Muscle of leg (tissue), 11 donors: ENCODE results near the gene LENG1. TPM values are rescaled to one million over a fixed set of nuclear protein-coding genes. Genes with fewer than 3 reads are reported as not detected.
"Not testable (repeated sequence)": the region's sequence is repeated elsewhere in the genome, so short reads cannot be mapped to it uniquely, and the experiment has no call there.

ENCODE experiments used
- DNase-seq: peaks from one replicate; pipeline ENCODE4 v3.0.0; 2013
- H3K27ac ChIP-seq: one replicate; pipeline ENCODE4 v1.5.1; 2013; ENCODE audit warnings: mild to moderate bottlenecking, low read length, control low read depth
- H3K27me3 ChIP-seq: one replicate; pipeline ENCODE4 v1.6.1; 2013; ENCODE audit warnings: low read length; ENCODE audit not compliant: control insufficient read depth, insufficient read depth
- H3K36me3 ChIP-seq: one replicate; pipeline ENCODE4 v1.6.1; 2013; ENCODE audit warnings: low read length; ENCODE audit not compliant: control insufficient read depth, insufficient read depth
- H3K4me1 ChIP-seq: one replicate; pipeline ENCODE4 v1.6.1; 2013; ENCODE audit warnings: low read length; ENCODE audit not compliant: control insufficient read depth, insufficient read depth
- H3K4me3 ChIP-seq: one replicate; pipeline ENCODE4 v1.5.1; 2013; ENCODE audit warnings: low read length, control low read depth
- H3K9me3 ChIP-seq: replicated peaks from 2 replicates; pipeline ENCODE4 v1.6.1; 2013; ENCODE audit warnings: low read depth, low read length; ENCODE audit not compliant: control insufficient read depth
- WGBS: methylation state at CpG from one replicate; pipeline ENCODE4 v1.1.5; 2013; ENCODE audit warnings: missing lambda C conversion rate; ENCODE audit not compliant: insufficient coverage; 5-methylcytosine and 5-hydroxymethylcytosine counted together
- polyA plus RNA-seq, 8 donors: library from polyadenylated mRNA; unstranded; fragments of 120-200 nt; gene quantifications; one replicate each; pipeline versions ENCODE4 v1.2.1 to v1.2.3, GENCODE V29; 2013; ENCODE audit warnings: inconsistent platforms in 1 of 8, low replicate concordance in 1 of 8; ENCODE audit not compliant: insufficient read length in 8 of 8, insufficient read depth in 1 of 8
- total RNA-seq: library from RNA; stranded (reverse); fragments of 120-200 nt; gene quantifications from one replicate; pipeline ENCODE4 v1.2.4, GENCODE V29; 2013

LENG1 gene
- total and polyA plus RNA-seq, 9 donors, result 9.0 to 11.1 (median 9.7) TPM

DNA sequence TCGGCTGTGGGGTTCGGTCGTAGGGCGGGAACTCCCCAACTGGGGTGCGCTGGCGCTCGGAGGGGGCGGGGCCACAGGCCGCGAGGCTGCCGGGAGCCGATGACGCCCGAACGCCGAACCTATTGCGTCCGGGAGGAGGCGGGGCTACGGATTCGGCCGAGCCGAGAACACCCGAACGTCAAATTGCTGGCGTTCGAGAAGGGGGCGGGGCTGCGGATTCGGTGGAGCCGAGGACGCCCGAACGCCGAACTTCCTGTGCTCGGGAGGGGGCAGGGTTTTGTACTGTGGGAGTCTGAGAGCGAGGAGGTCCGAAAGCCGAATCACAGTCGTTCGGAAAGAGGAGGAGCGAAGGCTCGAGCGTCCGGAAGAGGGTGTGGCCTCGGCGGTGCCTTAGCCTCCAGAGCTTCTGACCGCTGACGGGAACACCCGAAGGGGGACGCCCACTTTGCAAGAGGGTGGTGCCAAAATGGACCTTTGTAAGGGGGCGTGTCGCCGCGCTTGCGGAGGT, 31.0 kb upstream of the LENG1 start:
- H3K27ac ChIP-seq, result peak overlapping the region; percentile 100
- H3K4me1 ChIP-seq, result peaks cover 21% of the 10 kb centered on the region
- no peaks in the 10 kb centered on the region for H3K27me3 ChIP-seq
- DNase-seq, result peak; percentile 100
- H3K9me3 ChIP-seq, result no peaks in the 10 kb centered on the region
- WGBS, result under 1% methylated on average over 55 of the region's 56 CpGs
- peak overlapping the region; percentile 76 for H3K4me3 ChIP-seq
- peaks cover 32% of the 10 kb centered on the region for H3K36me3 ChIP-seq

DNA sequence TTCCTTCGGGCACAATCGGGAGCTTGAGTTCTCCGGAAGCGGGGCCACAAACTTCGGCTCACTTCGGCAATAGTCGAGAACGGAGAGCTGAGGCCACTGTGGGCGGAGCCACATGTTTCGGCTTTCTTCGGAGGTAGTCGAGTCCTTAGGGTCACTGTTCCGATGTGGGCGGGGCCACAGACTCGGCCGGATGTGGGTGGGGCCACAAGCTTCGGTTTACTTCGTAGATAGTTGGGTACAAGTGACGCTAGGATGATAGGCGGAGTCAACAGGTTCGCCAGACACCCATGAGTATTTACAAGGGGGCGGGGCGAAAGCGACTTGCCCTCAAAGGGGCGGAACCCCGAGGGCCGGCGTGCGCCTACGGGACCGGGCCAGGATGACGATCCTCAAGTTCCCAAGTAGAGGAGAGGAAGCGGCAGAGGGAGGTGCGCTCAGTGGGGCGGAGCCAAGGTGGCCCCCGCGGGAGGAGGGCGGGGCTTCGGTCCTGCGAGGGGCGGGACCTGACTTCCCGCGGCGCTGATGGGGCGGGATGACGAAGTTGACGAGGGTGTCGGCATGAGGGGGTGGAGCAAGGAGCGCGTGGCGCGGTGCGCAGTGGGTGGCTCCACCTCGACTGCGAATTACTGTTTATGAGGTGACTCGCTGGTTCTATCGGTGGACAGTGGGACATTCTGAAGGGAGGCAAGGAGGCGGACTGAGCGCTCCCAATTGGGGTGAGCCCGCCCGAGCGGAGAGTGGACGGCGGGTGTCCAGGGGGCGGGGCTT, 30.4 kb upstream of the LENG1 start:
- H3K9me3 ChIP-seq, result no peaks in the 10 kb centered on the region
- DNase-seq, result peak; percentile 100
- peak overlapping the region; percentile 100 for H3K27ac ChIP-seq
- no peaks in the 10 kb centered on the region for H3K27me3 ChIP-seq
- under 1% methylated on average over 65 of the region's 65 CpGs for WGBS
- peak overlapping the region; percentile 76 for H3K4me3 ChIP-seq
- H3K36me3 ChIP-seq, result peaks cover 29% of the 10 kb centered on the region
- peaks cover 21% of the 10 kb centered on the region for H3K4me1 ChIP-seq

DNA sequence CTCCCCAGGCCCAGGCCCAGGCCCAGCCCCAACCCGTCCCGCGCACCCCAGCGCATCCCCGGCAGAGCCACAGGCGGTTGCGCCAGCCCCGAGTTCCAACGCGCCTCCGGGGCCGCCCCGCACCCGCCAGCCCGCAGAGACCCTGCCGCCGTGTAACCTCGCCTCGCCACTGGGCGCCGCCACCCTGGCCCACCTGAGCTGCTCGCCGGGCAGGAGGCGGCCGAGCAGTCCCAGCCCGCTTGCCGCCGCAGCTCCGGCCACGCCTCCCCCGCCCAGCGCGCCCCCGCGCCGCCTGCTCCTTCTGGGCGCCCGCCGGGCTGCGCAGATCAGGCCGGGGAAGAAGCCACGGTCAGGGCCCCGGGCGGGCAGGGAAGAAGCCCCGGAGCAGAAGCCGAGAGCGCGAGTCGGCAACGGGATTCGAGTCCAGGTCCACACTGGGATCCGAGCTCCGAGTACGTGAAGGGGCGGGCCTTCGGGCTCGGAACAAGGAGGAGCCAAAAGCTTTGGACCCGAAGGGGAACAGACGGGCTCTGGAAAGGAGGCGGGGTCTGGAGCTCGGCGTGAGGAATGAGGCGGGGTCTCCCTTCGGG, 29.7 kb upstream of the LENG1 start, which contains the start of gene MBOAT7:
Gene MBOAT7 (minus strand): TSS at position 436 of the 590 bp plus-strand sequence. CDS start 1,072 bp downstream, outside the sequence.
- Histone ChIP-seq H3K4me3 (peak within 1 kb of the TSS; percentile 76), H3K36me3 (peaks cover 28% of the 10 kb centered on the region), H3K27me3 (no peaks in the 10 kb centered on the region), H3K9me3 (no peaks in the 10 kb centered on the region), H3K27ac (peak within 1 kb of the TSS; percentile 100), H3K4me1 (peaks cover 21% of the 10 kb centered on the region)
- under 1% methylated on average over 64 of the region's 64 CpGs for WGBS
- DNase-seq, result no peak

DNA sequence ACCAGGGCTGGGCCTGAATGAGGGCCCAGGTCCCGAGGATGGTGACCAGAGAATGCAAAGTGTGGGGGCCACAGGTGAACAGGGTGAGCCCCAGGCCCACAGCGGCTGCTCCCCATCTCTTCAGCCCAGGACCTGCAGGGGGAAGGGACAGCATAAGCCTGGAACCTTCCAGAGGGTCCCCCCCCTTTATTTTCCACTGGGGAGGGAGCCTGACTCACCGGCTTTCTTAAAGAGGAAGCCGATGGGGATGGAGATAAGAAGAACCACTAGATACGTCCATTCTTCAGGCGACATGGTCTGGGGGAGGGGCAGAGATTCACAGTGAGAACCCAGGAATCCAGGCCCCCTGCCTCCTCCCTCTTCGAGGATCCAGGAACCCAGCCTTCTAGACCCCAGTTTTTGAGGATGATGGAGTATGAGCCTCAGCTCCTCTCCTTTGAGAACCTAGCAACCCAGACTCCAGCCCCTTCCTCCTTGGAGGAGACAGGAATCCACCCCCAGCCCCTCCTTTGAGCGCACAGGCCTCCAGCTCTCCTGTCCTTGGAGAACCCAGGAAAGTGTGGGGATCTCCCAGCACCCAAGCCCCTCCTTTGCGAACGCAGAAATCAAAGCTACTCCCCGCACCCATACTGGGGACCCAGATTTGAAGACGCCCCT, 28.8 kb upstream of the LENG1 start:
- no peaks in the 10 kb centered on the region for H3K9me3 ChIP-seq
- H3K27ac ChIP-seq, result peak overlapping the region; percentile 100
- DNase-seq, result peak; percentile 50
- peaks cover 21% of the 10 kb centered on the region for H3K4me1 ChIP-seq
- no peaks in the 10 kb centered on the region for H3K27me3 ChIP-seq
- peak overlapping the region; percentile 58 for H3K4me3 ChIP-seq
- peaks cover 29% of the 10 kb centered on the region for H3K36me3 ChIP-seq
- 2% methylated on average over 5 of the region's 12 CpGs for WGBS

DNA sequence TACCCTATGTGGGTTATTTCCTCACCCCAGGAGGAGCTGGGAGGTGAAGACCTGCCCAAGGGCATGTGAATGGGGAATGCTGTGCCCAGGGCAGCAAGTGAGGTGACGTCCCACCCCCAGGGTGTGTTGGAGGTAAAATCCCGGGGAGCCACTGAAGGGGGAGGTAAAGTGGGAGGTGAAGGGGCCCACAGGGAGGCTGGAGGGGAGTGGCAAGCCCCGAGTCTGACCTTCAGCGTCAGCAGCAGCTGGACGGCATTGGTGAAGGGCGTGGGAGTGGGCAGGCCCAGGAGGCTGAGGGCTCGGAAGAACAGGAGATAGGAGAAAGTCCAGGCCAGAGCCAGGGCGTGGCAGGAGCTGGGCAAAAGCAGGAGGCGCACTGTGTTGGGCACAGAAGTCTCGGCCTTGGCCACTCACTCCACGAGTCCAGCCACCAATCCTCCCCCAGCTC, 27.4 kb upstream of the LENG1 start:
- WGBS, result 79% methylated on average over 7 of the region's 11 CpGs
- no peak overlapping the region for H3K4me3 ChIP-seq

DNA sequence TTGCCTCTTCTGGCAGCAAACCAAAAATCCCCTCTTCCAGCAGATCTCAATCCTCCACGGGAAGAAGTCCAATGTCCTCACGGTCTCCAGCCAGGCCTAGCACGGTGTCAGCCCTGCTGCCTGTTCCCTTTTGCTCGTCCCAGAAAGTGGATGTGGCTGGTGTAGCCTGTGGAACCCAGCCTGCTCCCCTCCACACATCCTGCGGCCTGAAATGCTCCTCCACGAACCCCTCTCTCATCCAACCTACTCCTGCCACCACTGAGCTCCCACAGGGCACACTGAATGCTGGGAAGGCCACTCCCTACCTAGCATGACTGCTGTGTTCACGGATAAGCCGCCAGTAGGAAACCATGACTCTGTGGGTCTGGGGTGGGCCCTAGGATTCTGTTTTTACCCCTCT, 26.8 kb upstream of the LENG1 start:
- Histone ChIP-seq H3K4me1 (peaks cover 10% of the 10 kb centered on the region), H3K9me3 (no peaks in the 10 kb centered on the region), H3K36me3 (peaks cover 21% of the 10 kb centered on the region), H3K27me3 (no peaks in the 10 kb centered on the region), H3K27ac (no peak overlapping the region), H3K4me3 (no peak overlapping the region)
- 89% methylated on average over 3 of the region's 8 CpGs for WGBS
- DNase-seq, result no peak

More for the DNA sequence above, 27.4 kb upstream of the LENG1 start:
- H3K27me3 ChIP-seq, result no peaks in the 10 kb centered on the region
- no peak overlapping the region for H3K27ac ChIP-seq
- H3K9me3 ChIP-seq, result no peaks in the 10 kb centered on the region
- DNase-seq, result no peak
- H3K4me1 ChIP-seq, result peaks cover 16% of the 10 kb centered on the region
- peaks cover 21% of the 10 kb centered on the region for H3K36me3 ChIP-seq

DNA sequence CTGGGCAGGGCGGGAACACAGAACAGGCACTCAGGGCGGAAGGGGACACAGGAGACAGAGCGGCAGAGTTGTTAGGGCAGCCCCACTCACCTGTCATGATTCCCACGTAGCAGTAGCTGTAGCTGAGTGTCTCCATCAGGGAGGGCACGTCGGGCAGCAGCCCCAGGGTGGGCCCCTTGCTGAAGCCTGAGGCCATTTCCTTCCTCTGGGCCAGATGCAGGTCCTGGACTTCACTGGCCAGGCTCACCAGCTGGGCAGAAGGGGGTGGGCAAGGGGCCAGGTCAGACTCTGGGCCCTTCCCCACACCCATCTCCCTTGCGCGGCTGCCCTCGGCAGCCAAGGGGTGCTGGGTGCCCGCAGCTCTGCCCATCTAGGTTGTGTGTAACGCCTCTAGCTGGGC, 23.9 kb upstream of the LENG1 start:
- WGBS, result 87% methylated on average over 9 of the region's 11 CpGs
- Histone ChIP-seq H3K4me1 (peaks cover 20% of the 10 kb centered on the region), H3K27ac (no peak overlapping the region), H3K4me3 (no peak overlapping the region), H3K9me3 (no peaks in the 10 kb centered on the region), H3K36me3 (peaks cover 38% of the 10 kb centered on the region), H3K27me3 (no peaks in the 10 kb centered on the region)
- DNase-seq, result no peak

DNA sequence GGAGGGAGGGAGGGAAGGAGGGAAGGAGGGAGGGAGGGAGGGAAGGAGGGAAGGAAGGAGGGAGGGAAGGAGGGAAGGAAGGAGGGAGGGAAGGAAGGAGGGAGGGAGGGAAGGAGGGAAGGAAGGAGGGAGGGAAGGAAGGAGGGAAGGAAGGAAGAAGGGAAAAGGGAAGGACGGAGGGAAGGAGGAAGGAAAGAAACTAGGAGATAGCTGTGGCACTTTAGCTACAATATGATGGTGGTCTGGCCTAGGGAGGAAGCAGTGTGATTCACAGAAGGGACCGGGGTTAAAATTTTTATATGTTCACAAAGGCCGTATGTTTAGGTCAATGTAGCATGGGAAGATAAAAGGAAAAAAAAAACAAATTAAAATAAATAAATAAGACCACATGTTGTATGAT, 22.4 kb upstream of the LENG1 start:
- not testable (repeated sequence) for H3K4me3 ChIP-seq, DNase-seq, H3K27ac ChIP-seq, H3K9me3 ChIP-seq, H3K27me3 ChIP-seq
- Histone ChIP-seq H3K4me1 (peaks cover 15% of the 10 kb centered on the region), H3K36me3 (peaks cover 32% of the 10 kb centered on the region)
- 88% methylated on average over 1 of the region's 3 CpGs for WGBS

DNA sequence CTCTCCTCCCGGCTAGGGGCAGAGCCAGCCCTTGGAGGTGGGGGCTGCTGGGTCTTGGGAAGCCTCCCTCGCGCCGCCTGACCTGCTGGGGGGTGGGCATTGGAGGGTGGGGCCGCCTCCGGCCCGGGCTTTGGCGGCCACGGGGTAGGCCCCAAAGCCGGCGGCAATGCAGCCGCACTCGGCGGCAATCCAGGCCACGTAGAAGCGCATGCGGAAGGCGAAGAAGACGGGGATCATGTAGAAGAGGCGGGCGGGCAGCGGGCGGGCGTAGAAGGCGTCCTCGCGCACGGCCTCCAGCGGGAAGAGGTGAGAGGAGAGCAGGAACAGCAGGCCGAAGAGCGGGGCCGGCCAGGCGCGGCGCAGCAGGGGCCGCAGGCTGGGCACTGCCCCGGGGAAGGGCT, 21.2 kb upstream of the LENG1 start:
- Histone ChIP-seq H3K27ac (no peak overlapping the region), H3K4me3 (no peak overlapping the region), H3K4me1 (peaks cover 15% of the 10 kb centered on the region), H3K9me3 (no peaks in the 10 kb centered on the region), H3K27me3 (no peaks in the 10 kb centered on the region), H3K36me3 (peaks cover 30% of the 10 kb centered on the region)
- WGBS, result 92% methylated on average over 37 of the region's 37 CpGs
- no peak for DNase-seq

DNA sequence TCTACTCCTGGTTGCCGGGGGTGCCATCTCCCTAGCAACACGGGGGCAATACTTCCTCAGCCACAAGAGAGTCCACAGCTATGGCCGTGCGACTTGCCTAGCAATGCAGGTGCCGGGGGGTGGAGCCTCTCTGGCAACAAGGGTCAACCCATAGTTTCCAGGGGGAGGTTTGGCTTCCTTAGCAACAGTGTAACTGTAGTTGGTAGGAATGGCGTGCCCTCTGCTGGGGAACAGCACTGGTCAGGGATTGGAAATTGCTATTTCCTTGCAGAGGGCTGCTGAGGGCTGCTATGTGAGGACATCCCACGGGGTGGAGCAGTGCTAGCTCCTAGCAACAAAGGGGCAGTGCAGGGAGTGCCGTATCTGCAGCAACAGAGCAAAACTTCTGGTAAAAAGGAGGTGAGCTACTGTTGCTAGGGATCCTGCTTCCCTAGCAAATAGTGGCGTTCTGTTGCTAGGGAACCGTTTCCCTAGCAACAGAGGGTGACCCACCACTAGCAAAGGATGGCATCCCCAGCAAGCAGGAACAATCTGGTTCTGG, 20.5 kb upstream of the LENG1 start:
- H3K9me3 ChIP-seq, result no peaks in the 10 kb centered on the region
- peaks cover 15% of the 10 kb centered on the region for H3K4me1 ChIP-seq
- no peak overlapping the region for H3K4me3 ChIP-seq
- 19% methylated on average over 4 of the region's 10 CpGs for WGBS
- peaks cover 30% of the 10 kb centered on the region for H3K36me3 ChIP-seq
- peak; percentile 64 for DNase-seq
- no peaks in the 10 kb centered on the region for H3K27me3 ChIP-seq
- H3K27ac ChIP-seq, result peak overlapping the region; percentile 62
